SHP77 (cell line): ENCODE results near the gene VEGFB.

Experiments
- DNase-seq, 2 experiments: peaks; one replicate each; lab custom pipeline; 2025; lab: John Stamatoyannopoulos, UW

VEGFB gene

DNA sequence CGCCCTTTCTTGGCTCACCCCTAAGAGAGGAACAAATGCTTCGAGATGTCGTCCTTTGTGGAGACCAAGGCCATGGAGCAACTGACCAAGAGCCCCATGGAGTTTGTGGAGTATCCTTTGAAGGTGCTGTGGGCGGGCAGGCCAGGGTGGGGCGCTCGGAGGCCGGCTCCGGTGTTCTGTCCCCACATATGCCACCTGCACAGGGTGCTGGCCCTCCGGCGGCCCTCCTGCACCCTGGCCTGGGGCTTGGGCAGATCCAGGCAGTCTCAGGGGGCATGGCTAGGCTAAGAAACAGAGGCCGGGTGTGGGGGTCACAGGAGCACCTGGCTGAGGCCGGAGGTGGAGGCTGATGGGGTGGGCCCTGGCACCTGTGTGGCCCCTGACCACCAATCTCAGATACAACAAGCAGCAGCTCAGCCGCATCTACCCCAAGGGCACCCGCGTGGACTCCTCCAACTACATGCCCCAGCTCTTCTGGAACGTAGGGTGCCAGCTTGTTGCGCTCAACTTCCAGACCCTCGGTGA lies 27.2 kb downstream of the VEGFB start:
- no peak for DNase-seq

GRCh38 chr11:64262271-64263002 lies 28.1 kb downstream of the VEGFB start:
- DNase-seq = no peak

- no peak for DNase-seq
These were observed 28.9 kb downstream of the VEGFB start for GRCh38 chr11:64263021-64263946.

- DNase-seq = no peak
These were observed 29.5 kb downstream of the VEGFB start for GRCh38 chr11:64263947-64264317.

GRCh38 chr11:64264371-64264852 lies 30.0 kb downstream of the VEGFB start:
- no peak for DNase-seq

GRCh38 chr11:64265176-64266160 lies 31.1 kb downstream of the VEGFB start:
- no peak for DNase-seq

DNA sequence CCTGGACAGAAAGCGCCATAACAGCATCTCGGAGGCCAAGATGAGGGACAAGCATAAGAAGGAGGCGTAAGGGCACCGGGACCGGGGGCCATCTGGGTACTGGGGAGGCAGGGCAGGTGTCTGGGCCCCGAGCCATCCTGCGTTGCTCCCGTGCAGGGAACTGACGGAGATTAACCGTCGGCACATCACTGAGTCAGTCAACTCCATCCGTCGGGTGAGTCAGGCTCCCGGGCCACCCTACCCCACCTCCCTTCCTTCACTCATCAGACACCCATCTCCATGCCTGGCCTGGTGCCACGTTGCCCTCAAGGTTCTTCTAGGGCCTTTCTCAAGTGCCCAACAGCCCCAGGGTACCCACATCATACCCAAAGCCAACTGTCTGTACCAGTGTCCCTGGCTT lies 32.0 kb downstream of the VEGFB start:
- DNase-seq = no peak

DNA sequence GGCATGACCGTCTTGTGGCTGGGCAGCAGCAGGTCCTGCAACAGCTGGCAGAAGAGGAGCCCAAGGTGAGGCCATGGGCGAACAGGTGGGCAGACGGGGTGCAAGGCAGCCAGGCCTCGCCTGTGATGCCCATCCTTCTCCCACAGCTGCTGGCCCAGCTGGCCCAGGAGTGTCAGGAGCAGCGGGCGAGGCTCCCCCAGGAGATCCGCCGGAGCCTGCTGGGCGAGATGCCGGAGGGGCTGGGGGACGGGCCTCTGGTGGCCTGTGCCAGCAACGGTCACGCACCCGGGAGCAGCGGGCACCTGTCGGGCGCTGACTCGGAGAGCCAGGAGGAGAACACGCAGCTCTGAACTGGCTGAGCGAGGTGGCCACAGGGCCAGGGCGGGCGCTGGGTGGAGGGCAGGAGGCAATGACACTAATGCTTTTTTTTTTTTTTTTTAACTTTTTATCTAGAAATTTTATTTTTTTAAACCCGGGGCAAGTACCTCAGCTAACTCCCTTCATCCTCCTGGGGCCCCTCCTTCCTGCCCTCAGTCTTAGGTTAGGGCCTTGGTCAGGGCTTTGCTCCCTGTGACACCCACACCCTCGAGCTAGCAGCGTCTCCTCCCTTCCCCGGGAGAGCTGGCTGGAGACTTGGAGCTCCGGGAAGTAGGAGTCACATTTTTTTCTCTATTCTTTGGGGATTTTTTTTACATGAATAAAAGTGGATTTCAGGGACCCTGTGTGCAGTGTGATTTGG lies 33.0 kb downstream of the VEGFB start:
- DNase-seq = no peak

DNA sequence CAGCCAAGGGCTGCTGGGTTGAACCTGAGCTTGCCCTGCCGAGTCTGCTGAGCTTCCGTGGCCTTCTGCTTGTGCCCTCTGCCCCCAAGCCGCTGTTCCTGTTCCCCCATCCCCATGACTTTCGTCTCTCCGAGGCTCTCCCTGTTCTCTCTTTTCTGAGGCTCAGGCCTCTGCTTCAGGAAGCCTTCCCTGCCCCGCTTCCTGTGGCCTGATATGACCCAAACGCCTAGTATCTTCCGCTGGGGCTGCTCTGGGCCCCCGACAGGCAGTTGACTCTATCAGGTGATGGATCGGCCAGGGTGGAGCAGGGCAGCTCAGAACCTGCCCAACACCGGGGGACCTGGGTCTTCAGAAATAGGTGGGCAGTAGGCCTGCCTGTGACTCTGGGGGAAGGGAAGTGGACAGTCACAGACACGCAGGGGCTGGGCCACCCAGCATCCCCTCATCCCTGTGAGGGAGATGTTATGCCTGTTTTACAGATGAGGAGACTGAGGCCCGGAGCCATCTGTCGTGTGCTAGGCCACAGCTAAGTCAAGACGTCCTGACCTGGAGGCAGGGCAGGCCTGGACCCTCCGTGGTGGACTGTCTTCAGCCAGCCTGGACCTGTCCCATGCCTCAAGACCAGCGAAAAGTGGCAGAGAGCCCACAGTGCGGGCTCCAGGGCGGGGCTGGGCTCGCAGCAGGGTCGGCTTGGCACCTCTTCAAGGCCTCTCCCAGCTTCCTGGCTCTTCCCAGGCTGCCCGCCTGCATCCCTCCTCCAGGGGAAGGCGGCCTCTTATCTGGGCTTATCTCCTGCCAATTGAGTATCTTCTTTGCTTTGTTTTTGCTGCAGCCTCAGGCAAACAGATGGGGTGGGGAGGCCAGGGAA lies 33.9 kb downstream of the VEGFB start:
- DNase-seq = no peak

GRCh38 chr11:64268893-64269539 lies 34.6 kb downstream of the VEGFB start:
- DNase-seq = peak; percentile 40 to 62

GRCh38 chr11:64269540-64270220 lies 35.3 kb downstream of the VEGFB start:
- peak; percentile 99 for DNase-seq

DNA sequence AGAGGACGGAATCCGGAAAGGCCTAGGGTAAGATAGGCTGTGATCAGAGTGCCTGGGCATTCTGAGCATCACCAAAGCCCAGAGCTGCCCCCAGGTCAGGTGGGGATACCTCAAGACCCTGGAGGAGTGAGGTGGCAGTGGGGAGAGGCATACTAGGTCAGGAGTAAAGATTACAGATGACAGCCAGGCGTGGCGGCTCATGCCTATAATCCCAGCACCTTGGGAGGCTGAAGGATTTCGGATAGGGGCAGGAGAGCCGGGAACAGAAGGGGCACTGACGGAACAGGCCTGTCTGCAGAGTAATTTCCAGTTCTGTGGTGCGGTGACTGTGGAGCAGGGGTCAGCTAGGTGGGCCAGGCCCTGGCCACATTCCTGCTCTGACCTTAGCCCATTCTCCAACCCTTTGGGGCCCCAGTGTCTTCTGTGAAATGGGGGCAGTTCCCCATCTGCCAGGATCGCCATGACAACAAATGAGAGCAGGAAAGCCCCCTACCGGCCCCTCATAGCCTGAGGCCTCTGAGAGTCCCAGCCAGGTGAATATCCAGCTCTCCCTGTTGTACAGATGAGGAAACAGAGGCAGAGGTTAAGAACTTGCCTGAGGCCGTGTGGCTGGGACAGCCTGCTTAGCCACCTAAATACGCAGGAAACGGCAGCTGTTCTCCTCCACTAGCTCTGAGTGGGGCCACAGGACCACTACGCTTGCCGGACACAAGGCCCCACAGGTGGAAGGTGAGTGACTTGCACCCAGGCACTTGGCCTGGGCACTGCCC lies 40.8 kb downstream of the VEGFB start:
- no peak for DNase-seq

GRCh38 chr11:64275841-64276240 lies 41.5 kb downstream of the VEGFB start:
- no peak for DNase-seq

DNA sequence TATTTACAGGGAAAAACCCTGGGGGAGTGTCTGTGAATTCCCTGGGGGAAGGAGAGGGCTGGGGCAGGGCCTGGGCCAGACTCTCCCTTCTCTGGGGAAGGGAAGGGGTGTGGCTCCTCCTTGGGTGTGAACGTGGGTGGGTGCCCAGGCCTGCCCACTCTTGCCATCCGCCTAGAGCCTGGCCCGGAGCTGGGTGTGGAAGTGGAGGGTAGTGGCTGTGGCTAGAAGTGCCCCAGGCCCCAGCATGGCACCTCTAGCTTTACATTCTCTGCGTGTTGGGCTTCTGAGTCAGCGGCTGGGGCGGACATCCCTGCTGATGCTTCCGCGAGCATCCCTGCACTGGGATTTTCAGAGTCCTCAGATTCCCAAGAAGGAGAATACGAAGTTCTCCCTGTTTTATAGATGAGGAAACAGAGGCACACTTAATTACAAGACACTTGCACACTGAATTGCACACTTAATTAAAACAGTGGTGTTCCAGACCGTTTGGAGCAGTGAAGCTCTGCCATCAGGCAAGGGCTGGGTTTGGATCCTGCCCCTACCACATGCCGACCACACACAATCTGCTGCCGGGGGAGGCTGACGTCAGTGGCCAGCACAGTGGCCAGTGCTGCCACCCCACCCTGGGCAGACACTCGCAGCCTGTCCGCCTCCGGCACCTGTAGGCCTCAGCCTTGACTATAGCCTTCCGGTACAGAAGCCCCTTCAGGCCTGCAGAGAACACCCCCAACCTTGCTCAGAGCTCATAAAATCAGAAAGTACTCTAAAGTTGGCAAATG lies 42.5 kb downstream of the VEGFB start:
- no peak for DNase-seq

DNA sequence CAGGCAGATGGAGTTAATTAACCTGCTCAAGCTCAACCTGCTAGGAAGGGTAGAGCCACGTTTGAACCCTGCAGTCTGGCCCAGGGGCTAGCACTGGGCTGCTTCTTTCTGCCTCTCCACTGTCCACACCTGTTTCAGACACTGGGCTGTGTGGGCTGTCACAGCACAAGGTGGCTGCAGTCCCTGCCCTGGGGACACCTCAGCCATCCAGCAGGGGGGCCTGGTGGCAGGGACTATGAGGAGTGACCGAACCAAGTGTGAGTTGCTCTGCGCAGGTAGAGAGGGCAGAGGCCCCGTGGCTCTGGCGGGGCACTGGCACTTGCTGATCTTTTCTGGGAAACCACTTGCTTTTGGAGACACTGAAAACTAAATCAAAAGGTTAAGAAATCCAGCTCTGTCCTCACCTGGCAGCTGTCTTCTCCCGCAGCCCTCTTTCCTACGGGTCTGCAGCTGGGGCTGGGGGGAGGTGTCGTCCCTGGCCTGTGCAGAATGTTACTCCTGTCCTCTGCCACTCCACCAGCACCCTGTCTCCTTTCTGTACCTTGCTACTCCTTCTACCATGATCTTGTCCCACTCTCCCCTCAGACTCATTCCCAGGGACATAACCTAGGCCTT lies 44.3 kb downstream of the VEGFB start:
- DNase-seq = no peak

GRCh38 chr11:64281957-64282770 lies 47.8 kb downstream of the VEGFB start:
- DNase-seq = no peak
